Testis (tissue), 3 donors: ENCODE measurements around the gene PON1. TPM values are rescaled to one million over a fixed set of nuclear protein-coding genes. Genes with fewer than 3 reads are reported as not detected.

Experiments
- DNase-seq: peaks from one replicate; pipeline ENCODE4 v3.0.0-alpha.2; 2019
- H3K27ac ChIP-seq, 2 donors: fragments of 200-600 bp; sonication (generic); one replicate each; pipeline ENCODE4 v1.5.1; 2019
- H3K27me3 ChIP-seq: fragments of 200-600 bp; sonication (generic); one replicate; pipeline ENCODE4 v1.5.1; 2019
- H3K36me3 ChIP-seq: fragments of 200-600 bp; sonication (generic); one replicate; pipeline ENCODE4 v1.5.1; 2017; ENCODE audit warnings: low read depth; ENCODE audit errors: missing control alignments
- H3K4me1 ChIP-seq: fragments of 200-600 bp; sonication (generic); one replicate; pipeline ENCODE4 v1.5.1; 2019
- H3K4me3 ChIP-seq, 2 donors: fragments of 200-600 bp; sonication (generic); one replicate each; pipeline ENCODE4 v1.5.1; 2017 to 2019
- H3K9me3 ChIP-seq: fragments of 200-600 bp; sonication (generic); one replicate; pipeline ENCODE4 v1.5.1; 2017
- POLR2A ChIP-seq: fragments of 450-650 bp; IDR thresholded peaks from one replicate; pipeline ENCODE4 v1.6.1; 2017; ENCODE audit warnings: antibody characterized with exemption, mild to moderate bottlenecking, moderate library complexity
- WGBS, 2 donors: methylation state at CpG; one replicate each; pipeline ENCODE4 v1.1.5; 2018; 5-methylcytosine and 5-hydroxymethylcytosine counted together
- intact Hi-C: fragments of 100-400 bp; cut with DNase I; formaldehyde crosslinking; loops from one replicate; pipeline ENCODE4 v1.15.1; 2023; ENCODE audit warnings: low total_unique reads
- polyA plus RNA-seq: library from polyadenylated mRNA; stranded (reverse); fragments of 350-450 nt; fragmentation: Illumina TruSeq; extraction: RNeasy Lipid Tissue Mini Kit (QIAGEN cat#74804); gene quantifications from one replicate; pipeline ENCODE4 v1.2.3, GENCODE V29; 2014; ENCODE audit warnings: low read depth, low replicate concordance; ENCODE audit not compliant: insufficient read depth
- small RNA-seq, 2 donors: library from RNA; depleted of rRNA; stranded (forward); fragments of <200 nt; gene quantifications; one replicate each; pipeline ENCODE3, GENCODE V24; 2016
- total RNA-seq, 2 donors: library from RNA; depleted of rRNA; stranded (reverse); fragments of >200 nt; gene quantifications; one replicate each; pipeline ENCODE4 v1.2.3, GENCODE V29; 2016
- TF ChIP-seq, protein P1 (sequence below), 3 experiments: fragments of 450-650 bp in 2 of 3; fragments of 200-600 bp in 1 of 3; sonication (generic) in 1 of 3; IDR thresholded peaks; one replicate each; pipeline ENCODE4 v1.5.1; 2016 to 2019; ENCODE audit warnings: antibody characterized with exemption in 3 of 3, mild to moderate bottlenecking in 2 of 3, moderate library complexity in 1 of 3

The PON1 gene
- total and polyA plus RNA-seq, 3 donors from 2014 or later, result 0.12 to 1.2 (median 0.61) TPM

DNA sequence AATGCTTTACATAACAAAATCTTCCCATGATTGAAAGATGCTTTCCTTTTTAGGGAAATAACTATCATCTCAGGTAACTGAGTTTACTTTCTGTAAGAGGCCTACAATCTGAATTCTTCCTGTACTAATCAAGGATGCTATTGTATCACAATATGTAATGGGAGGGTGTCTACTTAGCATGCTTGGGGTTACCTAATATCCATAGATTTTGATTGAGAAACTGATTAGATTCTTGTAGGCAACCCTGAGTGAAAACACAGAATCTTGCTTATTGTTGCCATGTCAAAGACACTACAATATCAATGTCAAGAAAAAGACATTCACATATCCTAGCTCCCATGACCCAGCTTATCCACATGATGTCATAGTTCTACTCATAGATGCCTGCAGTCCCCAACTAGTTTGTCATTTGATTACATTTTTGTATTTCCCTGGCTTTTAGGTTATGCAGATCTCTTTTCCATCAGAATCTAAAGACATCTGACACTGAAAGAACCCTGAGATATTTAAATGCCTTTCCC is 62.4 kb downstream of the PON1 start:
- no peak for DNase-seq
- Histone ChIP-seq H3K9me3 (no peaks in the 10 kb centered on the region), H3K27ac (no peak overlapping the region), H3K4me1 (no peaks in the 10 kb centered on the region), H3K4me3 (no peak overlapping the region), H3K27me3 (no peaks in the 10 kb centered on the region), H3K36me3 (no peaks in the 10 kb centered on the region)
- intact Hi-C loops, result no loop called here
- TF ChIP-seq POLR2A, result no peak
- TF ChIP-seq, protein P1, sequence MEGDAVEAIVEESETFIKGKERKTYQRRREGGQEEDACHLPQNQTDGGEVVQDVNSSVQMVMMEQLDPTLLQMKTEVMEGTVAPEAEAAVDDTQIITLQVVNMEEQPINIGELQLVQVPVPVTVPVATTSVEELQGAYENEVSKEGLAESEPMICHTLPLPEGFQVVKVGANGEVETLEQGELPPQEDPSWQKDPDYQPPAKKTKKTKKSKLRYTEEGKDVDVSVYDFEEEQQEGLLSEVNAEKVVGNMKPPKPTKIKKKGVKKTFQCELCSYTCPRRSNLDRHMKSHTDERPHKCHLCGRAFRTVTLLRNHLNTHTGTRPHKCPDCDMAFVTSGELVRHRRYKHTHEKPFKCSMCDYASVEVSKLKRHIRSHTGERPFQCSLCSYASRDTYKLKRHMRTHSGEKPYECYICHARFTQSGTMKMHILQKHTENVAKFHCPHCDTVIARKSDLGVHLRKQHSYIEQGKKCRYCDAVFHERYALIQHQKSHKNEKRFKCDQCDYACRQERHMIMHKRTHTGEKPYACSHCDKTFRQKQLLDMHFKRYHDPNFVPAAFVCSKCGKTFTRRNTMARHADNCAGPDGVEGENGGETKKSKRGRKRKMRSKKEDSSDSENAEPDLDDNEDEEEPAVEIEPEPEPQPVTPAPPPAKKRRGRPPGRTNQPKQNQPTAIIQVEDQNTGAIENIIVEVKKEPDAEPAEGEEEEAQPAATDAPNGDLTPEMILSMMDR (IDR thresholded peaks at IDR 0.05), result no peak

DNA sequence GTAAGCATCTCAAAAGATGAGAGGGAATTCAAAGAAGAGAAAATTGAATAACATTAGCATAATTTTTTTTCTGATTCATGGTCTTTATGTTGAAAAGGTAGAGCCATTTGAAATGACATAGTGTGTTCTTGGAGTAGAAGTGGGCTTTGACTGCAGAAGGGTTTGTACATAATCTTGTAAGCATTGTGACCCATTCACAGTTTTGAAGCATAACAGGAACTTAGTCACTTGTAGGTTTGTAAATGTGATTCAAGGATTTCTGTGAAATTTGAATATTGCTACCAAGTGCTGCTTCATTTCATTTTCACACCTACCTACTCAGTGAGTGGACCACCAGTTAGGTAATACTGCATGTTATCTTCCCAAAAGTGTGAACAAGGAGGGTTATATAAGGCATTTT is 68.6 kb downstream of the PON1 start:
- Histone ChIP-seq H3K9me3 (no peaks in the 10 kb centered on the region), H3K36me3 (no peaks in the 10 kb centered on the region), H3K4me1 (no peaks in the 10 kb centered on the region), H3K4me3 (no peak overlapping the region), H3K27me3 (no peaks in the 10 kb centered on the region), H3K27ac (no peak overlapping the region)
- intact Hi-C loops, result no loop called here
- TF ChIP-seq, protein P1 (IDR thresholded peaks at IDR 0.05), result no peak
- no peak for DNase-seq

DNA sequence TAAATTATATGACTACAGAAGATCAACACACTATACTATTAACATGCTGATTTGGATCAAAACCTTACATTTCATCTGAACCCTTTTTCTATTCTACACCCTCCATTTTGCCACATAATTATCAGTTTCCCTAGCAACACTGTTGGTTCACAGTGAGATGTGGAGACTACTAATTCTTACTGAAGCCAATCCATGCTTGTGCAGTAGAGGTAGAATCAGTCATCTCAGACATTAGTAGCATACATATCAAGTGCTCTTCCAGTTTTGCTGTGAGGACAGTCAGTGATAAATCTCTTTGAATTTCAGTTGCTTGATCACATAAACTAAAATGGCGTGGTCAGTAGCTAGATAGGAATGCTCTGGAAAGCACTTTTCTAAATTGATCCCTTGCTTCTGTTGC is 70.3 kb downstream of the PON1 start:
- WGBS, 2 donors, result 98 to 100% methylated on average over 1 of the region's 1 CpG
- intact Hi-C loops, result no loop called here
- no peaks in the 10 kb centered on the region for H3K27me3 ChIP-seq

DNA sequence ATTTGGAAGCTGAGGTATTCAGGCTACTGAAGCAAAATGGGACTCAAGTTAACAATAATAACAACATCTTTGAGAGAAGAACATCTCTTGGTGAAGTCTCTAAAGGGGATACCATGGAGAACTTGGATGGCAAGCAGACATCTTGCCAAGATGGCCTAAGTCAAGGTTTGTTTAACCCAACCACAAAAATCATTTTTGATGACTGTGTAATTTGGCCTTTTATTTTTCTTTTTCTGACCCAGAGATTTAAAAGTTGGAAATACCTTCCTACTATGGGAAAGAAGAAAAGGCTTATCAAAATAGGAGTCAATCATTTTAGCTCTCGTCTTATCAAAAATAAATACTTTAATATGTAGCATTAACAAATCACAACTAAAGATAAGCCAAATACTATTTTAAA is 72.4 kb downstream of the PON1 start:
- H3K27ac ChIP-seq, result no peak overlapping the region
- 82 to 91% methylated on average over 1 of the region's 1 CpG for WGBS, 2 donors
- no peaks in the 10 kb centered on the region for H3K9me3 ChIP-seq
- no peak overlapping the region for H3K4me3 ChIP-seq
- H3K4me1 ChIP-seq, result no peaks in the 10 kb centered on the region
- intact Hi-C loops, result no loop called here
- TF ChIP-seq POLR2A, result no peak
- TF ChIP-seq, protein P1 (IDR thresholded peaks at IDR 0.05), result no peak
- no peak for DNase-seq
- H3K27me3 ChIP-seq, result no peaks in the 10 kb centered on the region
- no peaks in the 10 kb centered on the region for H3K36me3 ChIP-seq

More for the DNA sequence above, 70.3 kb downstream of the PON1 start:
- TF ChIP-seq, protein P1 (IDR thresholded peaks at IDR 0.05), result no peak
- no peak for TF ChIP-seq POLR2A
- no peaks in the 10 kb centered on the region for H3K9me3 ChIP-seq
- DNase-seq, result no peak
- H3K4me1 ChIP-seq, result no peaks in the 10 kb centered on the region
- no peak overlapping the region for H3K4me3 ChIP-seq
- H3K27ac ChIP-seq, result no peak overlapping the region
- H3K36me3 ChIP-seq, result no peaks in the 10 kb centered on the region

DNA sequence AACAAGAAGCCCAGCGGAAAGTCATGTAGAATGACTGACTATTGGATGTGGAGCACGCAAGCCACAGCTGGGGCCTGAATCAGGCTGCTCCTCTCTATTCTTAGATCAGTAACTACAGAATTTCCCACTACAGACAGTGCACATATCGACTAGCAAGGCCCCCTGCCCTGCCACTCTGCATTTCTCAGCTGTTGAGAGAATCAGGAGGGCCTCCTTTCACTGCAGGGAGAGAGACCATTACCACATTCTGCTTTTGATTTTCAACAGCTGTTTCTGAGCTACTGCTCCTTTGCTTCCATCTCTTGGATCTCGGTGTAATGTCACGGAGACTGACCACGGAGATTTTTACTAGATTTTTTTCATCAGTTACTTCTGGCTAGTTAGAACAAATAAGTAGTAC is 73.8 kb downstream of the PON1 start:
- Histone ChIP-seq H3K9me3 (no peaks in the 10 kb centered on the region), H3K4me1 (peaks cover 6% of the 10 kb centered on the region), H3K27ac (no peak overlapping the region), H3K4me3 (no peak overlapping the region), H3K27me3 (no peaks in the 10 kb centered on the region), H3K36me3 (no peaks in the 10 kb centered on the region)
- WGBS, 2 donors, result 86 to 89% methylated on average over 6 of the region's 6 CpGs
- TF ChIP-seq POLR2A, result no peak
- no peak for DNase-seq
- intact Hi-C loops, result no loop called here

Small RNA genes lying within 50 kb of the gene (small RNA-seq; reads per million reads assigned to genes)
- 0 reads per million in 2 donors for gene AC004022.2

Other genes with a start within 250 kb of the PON1 start
- gene PON3, start 71.8 kb upstream of the PON1 start, total RNA-seq, result 10 to 100 TPM; 20.9 to 27.2 TPM
- gene PON3, start 71.8 kb upstream of the PON1 start, polyA plus RNA-seq, result 53.7 TPM
- 100 to 1,000 TPM; 108 to 138 TPM for gene PON2, start 110.5 kb upstream of the PON1 start, total RNA-seq
- 53.4 TPM for gene PON2, start 110.5 kb upstream of the PON1 start, polyA plus RNA-seq
- gene ASB4, start 161.4 kb upstream of the PON1 start, total RNA-seq, result 1 to 10 TPM in 1 of 2 donors, under 1 TPM in 1; 0.12 to 1.9 TPM
- 1.0 TPM for gene ASB4, start 161.4 kb upstream of the PON1 start, polyA plus RNA-seq